ENCODE data around the gene MFSD6L. TPM values are rescaled to one million over a fixed set of nuclear protein-coding genes. Genes with fewer than 3 reads are reported as not detected.
A peak's percentile ranks its signal among the peaks of the same experiment; 100 is the strongest.

The MFSD6L gene
- total and polyA plus RNA-seq, 10 of the 15 experiments (the other 5 are each of a cell fraction or from before 2014, with no cell fraction given): 0.39 to 3.1 (median 1.1) TPM

GRCh38 chr17:8829036-8829941, 30.1 kb upstream of the MFSD6L start:
- POLR2A ChIA-PET: interaction anchor here (1.1 kb wide), 1 partner anchor 13 kb away, joined by 4 read pairs; no protein-coding TSS in a partner anchor
- TF ChIP-seq HDGF (IDR thresholded peaks at IDR 0.05): peak; percentile 91
- TF ChIP-seq GABPA (IDR thresholded peaks at IDR 0.05; ENCODE audit: low read depth): no peak
- no peak for TF ChIP-seq USF2 (IDR thresholded peaks at IDR 0.05; ENCODE audit: borderline replicate concordance, low read depth, low read length)
- TF ChIP-seq, protein P1, sequence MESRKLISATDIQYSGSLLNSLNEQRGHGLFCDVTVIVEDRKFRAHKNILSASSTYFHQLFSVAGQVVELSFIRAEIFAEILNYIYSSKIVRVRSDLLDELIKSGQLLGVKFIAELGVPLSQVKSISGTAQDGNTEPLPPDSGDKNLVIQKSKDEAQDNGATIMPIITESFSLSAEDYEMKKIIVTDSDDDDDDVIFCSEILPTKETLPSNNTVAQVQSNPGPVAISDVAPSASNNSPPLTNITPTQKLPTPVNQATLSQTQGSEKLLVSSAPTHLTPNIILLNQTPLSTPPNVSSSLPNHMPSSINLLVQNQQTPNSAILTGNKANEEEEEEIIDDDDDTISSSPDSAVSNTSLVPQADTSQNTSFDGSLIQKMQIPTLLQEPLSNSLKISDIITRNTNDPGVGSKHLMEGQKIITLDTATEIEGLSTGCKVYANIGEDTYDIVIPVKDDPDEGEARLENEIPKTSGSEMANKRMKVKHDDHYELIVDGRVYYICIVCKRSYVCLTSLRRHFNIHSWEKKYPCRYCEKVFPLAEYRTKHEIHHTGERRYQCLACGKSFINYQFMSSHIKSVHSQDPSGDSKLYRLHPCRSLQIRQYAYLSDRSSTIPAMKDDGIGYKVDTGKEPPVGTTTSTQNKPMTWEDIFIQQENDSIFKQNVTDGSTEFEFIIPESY (IDR thresholded peaks at IDR 0.05): no peak
- TF ChIP-seq LARP7 (IDR thresholded peaks at IDR 0.05): no peak
- TF ChIP-seq SMAD5 (IDR thresholded peaks at IDR 0.05; ENCODE audit: low read depth): no peak
- TF ChIP-seq NKRF (conservative IDR thresholded peaks at IDR 0.05): no peak
- peak; percentile 25; the same call in 1 of the 2 replicates for TF ChIP-seq NFIC (IDR thresholded peaks at IDR 0.05; ENCODE audit: low read depth, low read length)
- peak; percentile 61; the same call in 1 of the 2 replicates for TF ChIP-seq POLR2AphosphoS2 (IDR thresholded peaks at IDR 0.05; ENCODE audit: low read depth, low read length)
- TF ChIP-seq, protein P2, sequence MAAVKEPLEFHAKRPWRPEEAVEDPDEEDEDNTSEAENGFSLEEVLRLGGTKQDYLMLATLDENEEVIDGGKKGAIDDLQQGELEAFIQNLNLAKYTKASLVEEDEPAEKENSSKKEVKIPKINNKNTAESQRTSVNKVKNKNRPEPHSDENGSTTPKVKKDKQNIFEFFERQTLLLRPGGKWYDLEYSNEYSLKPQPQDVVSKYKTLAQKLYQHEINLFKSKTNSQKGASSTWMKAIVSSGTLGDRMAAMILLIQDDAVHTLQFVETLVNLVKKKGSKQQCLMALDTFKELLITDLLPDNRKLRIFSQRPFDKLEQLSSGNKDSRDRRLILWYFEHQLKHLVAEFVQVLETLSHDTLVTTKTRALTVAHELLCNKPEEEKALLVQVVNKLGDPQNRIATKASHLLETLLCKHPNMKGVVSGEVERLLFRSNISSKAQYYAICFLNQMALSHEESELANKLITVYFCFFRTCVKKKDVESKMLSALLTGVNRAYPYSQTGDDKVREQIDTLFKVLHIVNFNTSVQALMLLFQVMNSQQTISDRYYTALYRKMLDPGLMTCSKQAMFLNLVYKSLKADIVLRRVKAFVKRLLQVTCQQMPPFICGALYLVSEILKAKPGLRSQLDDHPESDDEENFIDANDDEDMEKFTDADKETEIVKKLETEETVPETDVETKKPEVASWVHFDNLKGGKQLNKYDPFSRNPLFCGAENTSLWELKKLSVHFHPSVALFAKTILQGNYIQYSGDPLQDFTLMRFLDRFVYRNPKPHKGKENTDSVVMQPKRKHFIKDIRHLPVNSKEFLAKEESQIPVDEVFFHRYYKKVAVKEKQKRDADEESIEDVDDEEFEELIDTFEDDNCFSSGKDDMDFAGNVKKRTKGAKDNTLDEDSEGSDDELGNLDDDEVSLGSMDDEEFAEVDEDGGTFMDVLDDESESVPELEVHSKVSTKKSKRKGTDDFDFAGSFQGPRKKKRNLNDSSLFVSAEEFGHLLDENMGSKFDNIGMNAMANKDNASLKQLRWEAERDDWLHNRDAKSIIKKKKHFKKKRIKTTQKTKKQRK (IDR thresholded peaks at IDR 0.05; ENCODE audit: low read depth, low read length): no peak
- TF ChIP-seq SMAD1 (IDR thresholded peaks at IDR 0.05; ENCODE audit: low read depth, partially characterized antibody): peak; percentile 21
- no peak for TF ChIP-seq KLF5 (IDR thresholded peaks at IDR 0.05; ENCODE audit: partially characterized antibody)
- TF ChIP-seq ATF3 (IDR thresholded peaks at IDR 0.05; ENCODE audit: borderline replicate concordance, extremely low read depth, low read depth, low read length): no peak
- TF ChIP-seq ZBED1 (IDR thresholded peaks at IDR 0.05; ENCODE audit: borderline replicate concordance): no peak

More at GRCh38 chr17:8829036-8829941, 30.1 kb upstream of the MFSD6L start:
- ATAC-seq (no peak), DNase-seq (ENCODE audit: low read depth, low spot score) (no peak), FAIRE-seq (no peak)
- ChIA-PET RAD21 (ENCODE audit: unreplicated experiment) (no interaction called here), SMC1A (ENCODE audit: uncharacterized antibody, unreplicated experiment) (interaction anchor here (1.4 kb wide), 1 partner anchor 65 kb away, joined by 3 read pairs; no protein-coding TSS in a partner anchor), CTCF (no interaction called here)
- no peaks in the 10 kb centered on the region; the same call in 1 of the 3 replicates for H3K9me3 ChIP-seq (replicated peaks; ENCODE audit: control insufficient read depth, insufficient read depth, low read length)
- H3K36me3 ChIP-seq (ENCODE audit: control insufficient read depth in 2 of 2, insufficient read depth in 2 of 2, low read length in 1 of 2): peaks cover 28 to 62% of the 10 kb centered on the region in 2 experiments
- WGBS (ENCODE audit: insufficient coverage, insufficient replicate concordance, low lambda C conversion rate, missing lambda C conversion rate): 94% methylated on average over 16 of the region's 16 CpGs
- no peak overlapping the region for H3K4me2 ChIP-seq (ENCODE audit: control insufficient read depth, insufficient read depth)
- no peak overlapping the region for H3K27ac ChIP-seq (ENCODE audit: control insufficient read depth, insufficient read depth)
- no peaks in the 10 kb centered on the region for H4K20me1 ChIP-seq (ENCODE audit: control insufficient read depth, insufficient read depth)
- H3K4me3 ChIP-seq: no peak overlapping the region
- no TSS peak for BruUV-seq (replicated peaks)
- no peak overlapping the region for H3K9ac ChIP-seq (ENCODE audit: control insufficient read depth, insufficient read depth, low read length)
- in situ Hi-C loops (cut with MboI) (no loop called here), intact Hi-C loops (cut with micrococcal nuclease; ENCODE audit: unreplicated experiment) (no loop called here)
- H3K79me2 ChIP-seq (ENCODE audit: control insufficient read depth, insufficient read depth, low read length): no peaks in the 10 kb centered on the region
- no peaks in the 10 kb centered on the region for H3K4me1 ChIP-seq (ENCODE audit: control insufficient read depth, insufficient read depth, low read length)
- no peaks in the 10 kb centered on the region for H3K27me3 ChIP-seq (replicated peaks in 1 of 2; ENCODE audit: control insufficient read depth in 2 of 2, insufficient read depth in 2 of 2, low read length in 1 of 2)
- H2AFZ ChIP-seq (ENCODE audit: control insufficient read depth, low read depth, low read length): no peak overlapping the region
